Femur (tissue), 1 donor: ENCODE data around the gene JRKL.
"Not testable (repeated sequence)": the region's sequence is repeated elsewhere in the genome, so short reads cannot be mapped to it uniquely, and the experiment has no call there.

ENCODE experiments used
- DNase-seq: peaks from one replicate; pipeline ENCODE4 v3.0.0-alpha.2; 2017

JRKL gene

GRCh38 chr11:96396637-96397036 lies 6.8 kb downstream of the JRKL start:
- DNase-seq = no peak

GRCh38 chr11:96397863-96398262 lies 8.1 kb downstream of the JRKL start:
- no peak for DNase-seq

- DNase-seq = no peak
Observed at GRCh38 chr11:96400697-96401096, 10.9 kb downstream of the JRKL start.

GRCh38 chr11:96411412-96411811 lies 21.6 kb downstream of the JRKL start:
- not testable (repeated sequence) for DNase-seq

- DNase-seq = no peak
Observed at GRCh38 chr11:96412761-96413381, 23.1 kb downstream of the JRKL start.

GRCh38 chr11:96413408-96413807 lies 23.6 kb downstream of the JRKL start:
- no peak for DNase-seq

GRCh38 chr11:96424693-96425092 lies 34.9 kb downstream of the JRKL start:
- DNase-seq = no peak

- DNase-seq = no peak
Observed at GRCh38 chr11:96430668-96431067, 40.9 kb downstream of the JRKL start.

- not testable (repeated sequence) for DNase-seq
Observed at GRCh38 chr11:96432654-96433053, 42.8 kb downstream of the JRKL start.
